ENCODE results near the gene EPHA4. TPM values are rescaled to one million over a fixed set of nuclear protein-coding genes. Genes with fewer than 3 reads are reported as not detected.

Gene EPHA4
- total RNA-seq, 1 donor from 2014 or later, result 24.1 TPM

- Histone ChIP-seq H3K27ac (no peak overlapping the region), H3K4me1 (peaks cover 11% of the 10 kb centered on the region), H3K4me3 (no peak overlapping the region), H3K27me3 (no peaks in the 10 kb centered on the region), H3K36me3 (no peaks in the 10 kb centered on the region), H3K9me3 (no peaks in the 10 kb centered on the region)
- DNase-seq (ENCODE audit: extremely low spot score in 2 of 2), result no peak
- TF ChIP-seq POLR2A (IDR thresholded peaks at IDR 0.05) (no peak), CTCF (IDR thresholded peaks at IDR 0.05) (no peak), POLR2AphosphoS5 (IDR thresholded peaks at IDR 0.05; ENCODE audit: insufficient read depth in 1 of 2, low read depth in 1 of 2) (no peak)
- intact Hi-C loops (cut with DNase I), result no loop called here
These were observed 70.8 kb downstream of the EPHA4 start for GRCh38 chr2:221501210-221501882.

GRCh38 chr2:221500501-221501209 lies 71.4 kb downstream of the EPHA4 start:
- H3K4me3 ChIP-seq, result no peak overlapping the region
- DNase-seq (ENCODE audit: extremely low spot score in 2 of 2), result no peak
- no peaks in the 10 kb centered on the region for H3K9me3 ChIP-seq
- TF ChIP-seq POLR2A (IDR thresholded peaks at IDR 0.05) (no peak), POLR2AphosphoS5 (IDR thresholded peaks at IDR 0.05; ENCODE audit: insufficient read depth in 1 of 2, low read depth in 1 of 2) (no peak), CTCF (IDR thresholded peaks at IDR 0.05) (no peak)
- H3K36me3 ChIP-seq, result no peaks in the 10 kb centered on the region
- H3K27me3 ChIP-seq, result no peaks in the 10 kb centered on the region
- H3K27ac ChIP-seq, result no peak overlapping the region
- intact Hi-C loops (cut with DNase I), result no loop called here
- H3K4me1 ChIP-seq, result peaks cover 11% of the 10 kb centered on the region

- no peak overlapping the region for H3K27ac ChIP-seq
- no peaks in the 10 kb centered on the region for H3K27me3 ChIP-seq
- no peak overlapping the region for H3K4me3 ChIP-seq
- intact Hi-C loops (cut with DNase I), result no loop called here
- TF ChIP-seq POLR2A (IDR thresholded peaks at IDR 0.05) (no peak), POLR2AphosphoS5 (IDR thresholded peaks at IDR 0.05; ENCODE audit: insufficient read depth in 1 of 2, low read depth in 1 of 2) (no peak), CTCF (IDR thresholded peaks at IDR 0.05) (no peak)
- no peaks in the 10 kb centered on the region for H3K36me3 ChIP-seq
- no peak for DNase-seq (ENCODE audit: extremely low spot score in 2 of 2)
- no peaks in the 10 kb centered on the region for H3K9me3 ChIP-seq
- no peaks in the 10 kb centered on the region for H3K4me1 ChIP-seq
These were observed 76.4 kb downstream of the EPHA4 start for GRCh38 chr2:221495731-221496130.

GRCh38 chr2:221494556-221494955 lies 77.5 kb downstream of the EPHA4 start:
- Histone ChIP-seq H3K4me1 (no peaks in the 10 kb centered on the region), H3K27me3 (no peaks in the 10 kb centered on the region), H3K36me3 (no peaks in the 10 kb centered on the region), H3K27ac (no peak overlapping the region), H3K4me3 (no peak overlapping the region), H3K9me3 (no peaks in the 10 kb centered on the region)
- no peak for DNase-seq (ENCODE audit: extremely low spot score in 2 of 2)
- TF ChIP-seq POLR2AphosphoS5 (IDR thresholded peaks at IDR 0.05; ENCODE audit: insufficient read depth in 1 of 2, low read depth in 1 of 2) (no peak), POLR2A (IDR thresholded peaks at IDR 0.05) (no peak), CTCF (IDR thresholded peaks at IDR 0.05) (no peak)
- intact Hi-C loops (cut with DNase I), result no loop called here

GRCh38 chr2:221493391-221493790 lies 78.7 kb downstream of the EPHA4 start:
- H3K27ac ChIP-seq, result no peak overlapping the region
- intact Hi-C loops (cut with DNase I), result no loop called here
- no peak for DNase-seq (ENCODE audit: extremely low spot score in 2 of 2)
- no peaks in the 10 kb centered on the region for H3K27me3 ChIP-seq
- H3K36me3 ChIP-seq, result no peaks in the 10 kb centered on the region
- H3K4me1 ChIP-seq, result no peaks in the 10 kb centered on the region
- no peak overlapping the region for H3K4me3 ChIP-seq
- H3K9me3 ChIP-seq, result no peaks in the 10 kb centered on the region
- TF ChIP-seq POLR2AphosphoS5 (IDR thresholded peaks at IDR 0.05; ENCODE audit: insufficient read depth in 1 of 2, low read depth in 1 of 2), result no peak
- TF ChIP-seq CTCF (IDR thresholded peaks at IDR 0.05), result no peak
- no peak for TF ChIP-seq POLR2A (IDR thresholded peaks at IDR 0.05)

All from vagina (tissue), 2 donors.